ENCODE data around the gene CLCA1. TPM values are rescaled to one million over a fixed set of nuclear protein-coding genes. Genes with fewer than 3 reads are reported as not detected.

Gene CLCA1
- polyA plus RNA-seq, 2 of the 4 experiments (the other 2 are of a cell fraction): not detected

- TF ChIP-seq MAX (IDR thresholded peaks at IDR 0.05): no peak
Measured at GRCh38 chr1:86441581-86441980, 27.1 kb upstream of the CLCA1 start (continued).

GRCh38 chr1:86441997-86442396 is 26.7 kb upstream of the CLCA1 start:
- ChIA-PET POLR2A (no interaction called here), CTCF (interaction anchor here (1.2 kb wide), 1 partner anchor 21 kb away, joined by 3 read pairs; no protein-coding TSS in a partner anchor)
- no peak for TF ChIP-seq SREBF2 (IDR thresholded peaks at IDR 0.05)
- TF ChIP-seq USF2 (IDR thresholded peaks at IDR 0.05): no peak
- TF ChIP-seq TFCP2L1 (CRISPR knock-in tag; IDR thresholded peaks at IDR 0.05): no peak
- TF ChIP-seq JUNB (IDR thresholded peaks at IDR 0.05): no peak
- no peak for TF ChIP-seq PBX3 (IDR thresholded peaks at IDR 0.05)
- no peak for TF ChIP-seq HES2 (IDR thresholded peaks at IDR 0.05)
- no peak for TF ChIP-seq FOSL2 (IDR thresholded peaks at IDR 0.05)
- no peak for TF ChIP-seq FOSL2 (CRISPR knock-in tag; IDR thresholded peaks at IDR 0.05)
- TF ChIP-seq BHLHE40 (IDR thresholded peaks at IDR 0.05; ENCODE audit: low read depth, low read length): no peak
- TF ChIP-seq KDM5A (IDR thresholded peaks at IDR 0.05): no peak
- TF ChIP-seq NPAS2 (CRISPR knock-in tag; IDR thresholded peaks at IDR 0.05; ENCODE audit: borderline replicate concordance): no peak
- H3K9me3 ChIP-seq: no peaks in the 10 kb centered on the region
- 12% methylated on average over 1 of the region's 1 CpG for WGBS (ENCODE audit: missing lambda C conversion rate)
- H3K4me2 ChIP-seq: no peak overlapping the region
- ATAC-seq: no peak
- DNase-seq (ENCODE audit: low read depth in 1 of 2, low spot score in 1 of 2): no peak
- no peak overlapping the region for H3K4me3 ChIP-seq
- no peaks in the 10 kb centered on the region for H3K4me1 ChIP-seq
- no peak overlapping the region for H3K27ac ChIP-seq
- FAIRE-seq: no peak

- Histone ChIP-seq H3K9me3 (no peaks in the 10 kb centered on the region), H3K4me3 (no peak overlapping the region), H3K4me2 (no peak overlapping the region), H3K4me1 (no peaks in the 10 kb centered on the region), H3K27ac (no peak overlapping the region)
- no peak for ATAC-seq
- WGBS (ENCODE audit: missing lambda C conversion rate): 83% methylated on average over 1 of the region's 1 CpG
- ChIA-PET POLR2A (no interaction called here), CTCF (no interaction called here)
- no peak for DNase-seq (ENCODE audit: low read depth in 1 of 2, low spot score in 1 of 2)
- TF ChIP-seq ESRRA (IDR thresholded peaks at IDR 0.05; ENCODE audit: borderline replicate concordance, low read length): no peak
- TF ChIP-seq HES2 (IDR thresholded peaks at IDR 0.05): no peak
- TF ChIP-seq NFE2L2 (conservative IDR thresholded peaks at IDR 0.05; ENCODE audit: low read length): no peak
- TF ChIP-seq SMC3 (IDR thresholded peaks at IDR 0.05): no peak
- no peak for TF ChIP-seq CBX8 (IDR thresholded peaks at IDR 0.05)
- TF ChIP-seq SREBF2 (IDR thresholded peaks at IDR 0.05): no peak
- TF ChIP-seq CEBPB (IDR thresholded peaks at IDR 0.05): no peak
- no peak for TF ChIP-seq HEYL (CRISPR knock-in tag; IDR thresholded peaks at IDR 0.05)
- no peak for TF ChIP-seq MAZ (IDR thresholded peaks at IDR 0.05; ENCODE audit: borderline replicate concordance, low read depth, low read length)
- no peak for TF ChIP-seq TFCP2L1 (CRISPR knock-in tag; IDR thresholded peaks at IDR 0.05)
- no peak for TF ChIP-seq CBX2 (IDR thresholded peaks at IDR 0.05; ENCODE audit: borderline replicate concordance, low read depth)
- TF ChIP-seq POLR2AphosphoS2 (conservative IDR thresholded peaks at IDR 0.05; ENCODE audit: low read length): no peak
- TF ChIP-seq FOSB (CRISPR knock-in tag; IDR thresholded peaks at IDR 0.05): no peak
- FAIRE-seq: no peak
Measured at GRCh38 chr1:86445919-86446318, 22.8 kb upstream of the CLCA1 start.

Measured in A549 (cell line).